GM18870 (cell line): ENCODE data around the gene KRTCAP2.
"Not testable (repeated sequence)": the region's sequence is repeated elsewhere in the genome, so short reads cannot be mapped to it uniquely, and the experiment has no call there.

Experiments used
- ATAC-seq: cut with Tn5 transposase; IDR thresholded peaks from one replicate; pipeline ENCODE4 v1.9.1; 2021; ENCODE audit warnings: moderate library complexity; ENCODE audit not compliant: unreplicated experiment

KRTCAP2 gene

DNA sequence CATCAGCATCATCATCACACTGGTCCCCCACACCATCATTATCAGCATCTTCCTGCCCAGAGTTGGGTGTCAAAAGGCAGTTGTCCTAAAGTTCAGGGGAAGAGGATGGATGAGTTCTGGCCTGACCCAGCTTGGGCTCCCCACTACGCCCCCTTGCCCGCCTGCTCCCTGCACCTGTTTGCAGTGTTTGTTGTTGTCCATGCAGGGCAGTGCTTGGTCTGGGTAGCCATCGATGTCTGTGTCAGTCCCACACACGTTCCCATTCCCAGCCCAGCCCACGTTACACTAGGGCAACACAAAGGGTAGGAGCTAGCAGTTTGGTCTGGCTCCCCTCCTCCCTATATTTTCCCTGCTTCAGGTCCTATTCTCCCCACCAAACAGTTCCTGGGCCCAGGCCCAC, 27.8 kb upstream of the KRTCAP2 start:
- ATAC-seq: no peak

DNA sequence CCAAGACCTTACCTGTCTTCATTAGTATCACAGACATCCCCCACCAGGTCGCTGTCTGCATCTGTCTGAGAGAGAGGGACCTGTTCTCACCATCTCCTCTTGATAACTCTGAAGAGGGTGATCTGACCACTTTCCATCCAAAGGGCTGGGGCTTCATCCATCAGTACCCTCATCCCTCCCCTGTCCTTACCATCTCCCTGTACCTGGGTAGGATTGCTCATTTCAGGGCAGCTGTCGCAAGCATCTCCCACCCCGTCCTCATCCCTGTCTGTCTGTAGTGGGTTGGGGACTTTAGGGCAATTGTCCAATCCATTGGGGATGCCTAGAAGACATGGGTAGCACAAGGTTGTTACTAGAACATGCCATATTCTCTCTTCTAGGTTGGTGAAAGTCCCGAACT, 26.7 kb upstream of the KRTCAP2 start:
- no peak for ATAC-seq

DNA sequence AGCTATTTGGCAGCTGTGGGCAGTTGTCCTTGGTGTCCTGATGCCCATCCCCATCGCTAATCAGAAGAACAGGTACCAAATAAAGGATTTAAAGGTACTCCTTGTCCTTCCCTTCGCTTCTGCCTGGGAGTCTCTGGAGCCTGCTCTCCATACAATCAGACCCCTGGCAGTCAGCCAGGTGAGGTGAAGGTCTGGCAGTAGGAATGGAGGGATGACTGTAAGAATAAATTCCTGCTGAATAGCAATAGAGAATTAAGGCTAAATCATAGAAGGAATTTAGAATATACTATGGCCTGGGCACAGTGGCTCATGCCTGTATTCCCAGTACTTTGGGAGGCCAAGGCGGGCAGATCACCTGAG, 25.4 kb upstream of the KRTCAP2 start:
- no peak for ATAC-seq

DNA sequence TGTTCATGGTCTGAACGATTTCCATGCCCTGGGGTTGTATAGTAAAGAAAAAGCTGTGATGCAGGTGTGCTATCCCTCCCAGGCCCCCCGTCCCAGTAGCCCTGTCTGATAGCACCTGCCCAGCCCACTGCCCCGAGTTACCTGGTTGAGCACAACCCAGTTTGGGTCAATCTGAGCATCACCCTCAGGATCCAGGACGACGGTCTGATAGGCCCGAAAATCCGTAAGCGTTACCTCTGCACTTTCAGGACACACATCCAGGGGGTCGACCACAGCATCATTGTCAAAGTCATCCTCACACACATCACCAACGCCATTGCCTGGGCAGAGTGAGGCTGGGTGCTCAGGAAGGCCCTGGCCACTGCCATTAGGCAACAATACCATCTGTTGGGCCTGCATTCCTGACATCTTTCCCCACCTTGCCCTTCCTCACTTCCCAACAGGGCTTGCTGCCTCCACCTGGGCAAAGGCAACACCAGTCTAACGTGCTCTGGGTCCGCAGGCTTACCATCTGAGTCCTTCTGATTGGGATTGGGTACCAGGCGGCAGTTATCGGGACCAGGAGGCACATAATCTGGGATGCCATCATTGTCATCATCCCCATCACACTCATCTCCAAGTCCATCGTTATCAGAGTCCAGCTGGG, 24.9 kb upstream of the KRTCAP2 start:
- no peak for ATAC-seq

DNA sequence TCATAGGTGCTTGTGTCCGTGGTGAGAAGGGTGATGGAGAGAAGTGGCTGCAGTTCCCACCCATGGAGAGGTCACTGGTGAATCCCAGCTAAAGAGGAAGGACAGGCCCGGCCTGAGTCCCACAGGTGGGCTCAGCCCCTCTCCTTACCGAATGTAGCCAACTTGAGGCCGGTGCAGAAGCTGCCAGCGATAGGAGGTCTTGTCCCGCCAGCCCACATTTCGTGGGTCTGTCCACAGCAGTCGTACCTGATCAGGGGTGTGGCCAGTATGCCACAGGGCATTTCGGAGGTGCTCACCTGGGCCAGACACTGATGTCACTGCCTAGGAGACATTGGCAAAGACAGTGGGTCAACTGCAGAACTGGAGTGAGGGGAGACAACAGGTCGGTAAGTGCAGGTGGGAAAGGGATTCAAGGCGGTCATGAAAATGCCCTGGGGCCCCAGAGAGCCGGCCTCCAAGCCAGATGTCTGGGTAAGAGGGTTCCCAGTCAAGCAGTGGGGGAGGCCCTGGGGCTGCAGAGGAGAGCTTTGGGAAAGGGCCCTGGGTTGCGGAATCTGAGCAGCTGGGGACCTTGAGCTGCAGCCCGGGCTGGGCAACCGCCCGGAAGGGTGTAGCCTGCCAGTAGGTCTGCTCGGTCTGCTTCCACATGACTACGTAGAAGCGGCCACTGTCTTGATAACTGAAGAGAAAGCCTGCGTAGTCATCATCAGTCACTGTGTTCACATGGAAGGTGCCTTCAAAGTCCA, 24.0 kb upstream of the KRTCAP2 start:
- ATAC-seq: no peak

DNA sequence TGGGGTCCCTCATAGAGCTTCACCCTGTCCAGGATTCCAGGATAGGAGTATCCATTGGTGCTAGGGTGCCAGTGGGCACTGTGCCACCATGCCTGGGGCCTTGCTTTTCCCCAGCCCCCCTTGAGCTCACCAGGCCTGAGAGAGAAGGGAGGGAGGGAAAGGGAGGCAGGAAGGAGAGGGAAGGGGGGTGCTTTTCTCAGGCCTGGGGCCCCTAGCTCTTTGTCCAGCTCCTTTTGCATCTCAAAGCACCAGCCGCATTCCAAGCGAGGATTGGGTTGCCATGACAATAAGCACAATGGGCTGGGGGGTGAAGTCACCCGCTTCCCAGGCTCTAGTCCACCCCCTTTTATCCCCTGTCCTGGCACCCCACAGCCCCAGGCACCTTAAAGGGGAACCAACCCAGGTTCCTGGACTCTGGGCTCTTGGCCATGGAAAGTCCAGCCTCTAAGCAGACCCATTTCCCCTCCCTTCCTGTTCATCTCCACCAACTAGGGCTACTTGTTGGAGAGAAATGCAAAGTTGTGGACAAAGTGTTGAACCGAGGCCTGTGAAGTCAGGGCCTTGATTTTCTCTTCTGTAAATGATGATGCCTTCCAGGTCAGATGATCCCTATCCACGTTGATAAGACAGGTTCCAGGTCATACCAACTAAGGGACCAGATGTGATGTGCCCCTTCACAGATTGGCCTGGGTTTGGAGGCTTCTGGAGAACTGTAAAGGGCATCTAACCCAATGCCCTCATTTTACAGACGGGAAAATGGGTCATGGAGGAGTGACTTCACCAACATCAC, 23.2 kb upstream of the KRTCAP2 start:
- ATAC-seq: no peak

DNA sequence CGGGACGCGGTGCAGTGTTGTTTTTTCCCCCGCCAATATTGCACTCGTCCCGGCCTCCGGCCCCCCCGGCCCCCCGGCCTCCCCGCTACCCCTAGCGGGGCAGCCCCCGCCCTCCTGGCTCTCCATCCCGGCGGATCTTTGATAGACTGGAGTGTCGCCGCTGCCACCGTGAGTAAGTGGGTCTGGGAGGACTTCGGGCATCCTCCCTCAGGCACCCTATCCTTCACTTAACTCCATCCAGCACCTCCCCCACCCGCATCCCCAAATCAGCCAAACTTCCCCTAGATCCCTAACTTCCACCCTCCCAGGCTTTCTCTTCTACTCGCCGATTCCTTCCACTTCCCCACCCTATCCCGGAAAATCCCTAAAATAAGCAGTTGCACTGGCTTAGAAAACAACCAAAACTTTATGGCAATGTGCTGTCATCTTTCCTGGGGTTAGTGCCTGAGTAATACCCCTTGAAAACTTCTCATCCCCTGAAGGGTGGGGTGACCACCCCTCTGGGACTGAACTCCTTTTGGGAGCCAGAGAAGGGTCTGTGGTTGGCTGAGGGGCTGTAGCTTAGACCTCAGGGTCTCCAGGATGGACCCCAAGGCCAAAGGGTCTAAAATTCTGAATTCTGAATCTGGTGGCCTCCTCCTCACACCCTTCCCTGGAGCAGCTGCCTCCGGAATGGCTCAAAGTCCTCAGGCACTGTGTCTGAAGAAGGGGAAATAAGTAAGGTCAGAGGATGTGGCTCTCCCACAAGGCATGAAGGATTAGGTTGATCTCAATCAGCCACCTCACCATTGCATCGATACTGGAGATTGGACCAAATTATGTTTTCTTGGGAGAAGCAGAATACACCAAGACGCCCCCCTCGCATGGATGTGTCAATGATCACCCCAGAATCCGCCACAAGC, 22.3 kb upstream of the KRTCAP2 start:
- no peak for ATAC-seq

DNA sequence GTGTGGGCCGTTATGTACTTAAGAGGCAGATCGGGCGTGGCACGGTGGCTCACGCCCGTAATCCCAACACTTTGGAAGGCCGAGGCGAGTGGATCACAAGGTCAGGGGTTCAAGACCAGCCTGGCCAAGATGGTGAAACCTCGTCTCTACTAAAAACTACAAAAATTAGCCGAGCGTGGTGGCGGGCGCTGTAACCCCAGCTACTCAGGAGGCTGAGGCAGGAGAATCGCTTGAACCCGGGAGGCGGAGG, 20.8 kb upstream of the KRTCAP2 start:
- ATAC-seq: not testable (repeated sequence)

DNA sequence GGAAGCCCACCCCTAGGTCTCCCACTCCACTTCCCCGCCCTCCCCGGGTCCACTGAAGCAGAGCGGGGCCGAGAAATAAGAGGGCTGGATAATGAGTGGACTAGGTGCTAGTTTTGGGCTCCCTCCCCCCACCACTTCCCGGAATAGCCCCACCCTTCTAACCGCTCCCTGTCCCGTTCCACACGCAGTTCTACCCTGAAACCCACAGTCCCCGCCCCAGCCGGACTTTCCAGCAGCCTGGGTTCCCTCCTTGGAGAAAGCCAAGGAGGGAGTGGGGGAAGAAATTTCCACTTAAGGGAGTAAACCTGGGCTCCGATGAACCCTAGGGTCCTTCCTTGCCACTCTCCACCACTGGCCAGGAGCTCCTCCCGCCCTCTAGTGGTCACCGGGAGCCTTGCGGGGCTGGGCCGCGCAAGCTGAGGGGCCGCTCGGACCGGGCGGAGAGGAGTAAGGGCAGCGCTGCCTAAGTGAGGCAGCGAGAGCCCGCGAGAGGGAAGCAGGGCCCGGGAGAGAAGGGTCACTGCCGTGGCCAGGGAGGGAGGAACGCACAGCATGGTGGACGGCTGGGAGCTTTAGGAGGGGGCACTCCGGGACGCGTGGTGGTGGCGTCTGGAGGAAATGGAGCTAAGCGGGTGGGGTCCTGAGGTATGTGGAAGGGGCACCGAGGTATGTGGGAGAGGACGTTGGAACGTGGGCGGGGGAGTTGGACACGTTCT, 20.3 kb upstream of the KRTCAP2 start:
- no peak for ATAC-seq

DNA sequence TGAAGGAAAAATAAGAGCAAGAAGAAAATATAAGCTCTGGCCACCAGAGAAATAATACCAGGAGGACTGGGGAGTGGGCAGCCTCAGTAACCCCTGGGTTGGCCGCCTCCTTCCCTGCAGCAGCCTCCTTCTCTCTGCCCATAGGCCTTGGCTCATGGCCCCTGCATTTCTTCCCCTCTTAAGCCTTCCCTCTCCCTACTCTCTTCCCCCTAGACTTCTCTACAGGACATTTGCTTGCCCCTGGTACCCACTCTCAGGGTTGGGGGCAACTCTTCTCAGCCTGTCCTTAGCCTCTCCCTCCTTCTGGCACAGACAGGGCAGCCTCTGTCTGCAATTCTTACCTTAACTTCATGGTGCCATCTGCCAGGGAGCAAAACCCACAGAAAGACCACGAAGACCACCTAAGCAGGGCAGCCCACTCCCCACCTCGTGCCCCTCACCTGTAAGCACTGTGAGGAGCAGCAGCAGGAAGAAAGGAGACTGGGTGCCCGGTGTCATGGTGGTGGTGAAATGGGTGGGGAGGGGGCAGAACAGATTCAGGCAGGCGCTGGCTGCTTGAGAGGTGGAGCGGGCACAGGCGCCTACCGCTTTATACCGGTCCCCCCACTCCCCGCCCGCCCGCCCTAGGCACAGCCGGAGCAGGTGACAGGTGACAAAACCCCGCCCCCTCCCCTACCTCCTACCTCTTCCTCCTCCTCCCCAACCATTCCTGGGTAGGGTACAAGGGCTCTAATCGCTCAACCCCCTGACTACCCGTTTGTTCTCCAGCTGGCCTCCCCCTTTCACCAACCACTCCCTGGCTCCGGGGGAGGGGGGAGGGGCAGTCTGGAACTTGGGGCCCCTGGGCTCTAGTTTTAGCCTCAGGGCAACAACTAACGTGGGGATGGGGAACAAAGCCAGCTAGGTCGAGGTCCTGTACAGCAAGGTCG, 19.5 kb upstream of the KRTCAP2 start:
- no peak for ATAC-seq

DNA sequence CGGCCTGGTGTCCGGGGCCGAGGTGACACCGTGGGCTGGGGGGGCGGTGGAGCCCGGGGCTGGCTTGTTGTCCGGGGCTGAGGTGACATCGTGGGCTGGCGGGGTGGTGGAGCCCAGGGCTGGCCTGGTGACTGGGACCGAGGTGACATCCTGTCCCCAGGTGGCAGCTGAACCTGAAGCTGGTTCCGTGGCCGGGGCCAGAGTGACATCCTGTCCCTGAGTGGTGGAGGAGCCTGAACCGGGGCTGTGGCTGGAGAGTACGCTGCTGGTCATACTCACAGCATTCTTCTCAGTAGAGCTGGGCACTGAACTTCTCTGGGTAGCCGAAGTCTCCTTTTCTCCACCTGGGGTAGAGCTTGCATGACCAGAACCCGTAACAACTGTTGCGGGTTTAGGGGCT, 18.8 kb upstream of the KRTCAP2 start:
- ATAC-seq: no peak

DNA sequence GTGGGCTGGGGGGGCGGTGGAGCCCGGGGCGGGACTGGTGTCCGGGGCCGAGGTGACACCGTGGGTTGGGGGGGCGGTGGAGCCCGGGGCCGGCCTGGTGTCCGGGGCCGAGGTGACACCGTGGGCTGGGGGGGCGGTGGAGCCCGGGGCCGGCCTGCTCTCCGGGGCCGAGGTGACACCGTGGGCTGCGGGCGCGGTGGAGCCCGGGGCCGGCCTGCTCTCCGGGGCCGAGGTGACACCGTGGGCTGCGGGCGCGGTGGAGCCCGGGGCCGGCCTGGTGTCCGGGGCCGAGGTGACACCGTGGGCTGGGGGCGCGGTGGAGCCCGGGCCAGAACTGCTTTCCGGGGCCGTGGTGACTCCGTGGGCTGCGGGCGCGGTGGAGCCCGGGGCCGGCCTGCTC, 16.8 kb upstream of the KRTCAP2 start:
- ATAC-seq: not testable (repeated sequence)

DNA sequence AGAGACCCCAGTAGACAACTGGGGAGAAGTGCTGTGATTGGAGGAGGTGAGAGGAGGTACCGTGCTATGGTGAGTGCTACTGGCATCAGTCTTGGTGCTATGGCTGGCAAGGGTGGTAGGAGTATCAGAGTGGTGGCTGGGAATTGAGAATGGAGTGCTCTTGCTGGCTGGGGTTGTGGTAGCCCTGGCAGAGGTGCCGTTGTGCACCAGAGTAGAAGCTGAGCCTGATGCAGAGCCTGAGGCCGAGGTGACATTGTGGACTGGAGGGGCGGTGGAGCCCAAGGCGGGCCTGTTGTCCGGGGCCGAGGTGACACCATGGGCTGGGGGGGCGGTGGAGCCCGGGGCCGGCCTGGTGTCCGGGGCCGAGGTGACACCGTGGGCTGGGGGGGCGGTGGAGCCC, 15.2 kb upstream of the KRTCAP2 start:
- no peak for ATAC-seq

DNA sequence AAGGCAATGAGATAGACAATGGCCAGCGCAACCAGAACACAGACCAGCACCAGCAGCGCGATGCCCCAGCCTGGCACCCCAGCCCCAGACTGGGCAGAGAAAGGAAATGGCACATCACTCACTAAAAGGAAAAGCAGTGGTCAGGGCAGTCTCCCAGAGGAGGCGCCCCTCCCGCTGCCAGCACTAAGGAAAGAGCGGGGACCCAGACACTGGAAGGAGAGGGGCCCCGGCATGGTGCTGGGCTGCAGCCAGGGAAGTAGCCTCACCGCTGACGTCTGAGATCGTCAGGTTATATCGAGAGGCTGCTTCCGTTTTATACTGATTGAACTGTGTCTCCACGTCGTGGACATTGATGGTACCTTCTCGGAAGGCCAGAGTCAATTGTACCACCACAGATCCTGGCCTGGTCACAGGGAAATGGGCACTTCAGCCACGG, 14.4 kb upstream of the KRTCAP2 start:
- ATAC-seq: no peak

DNA sequence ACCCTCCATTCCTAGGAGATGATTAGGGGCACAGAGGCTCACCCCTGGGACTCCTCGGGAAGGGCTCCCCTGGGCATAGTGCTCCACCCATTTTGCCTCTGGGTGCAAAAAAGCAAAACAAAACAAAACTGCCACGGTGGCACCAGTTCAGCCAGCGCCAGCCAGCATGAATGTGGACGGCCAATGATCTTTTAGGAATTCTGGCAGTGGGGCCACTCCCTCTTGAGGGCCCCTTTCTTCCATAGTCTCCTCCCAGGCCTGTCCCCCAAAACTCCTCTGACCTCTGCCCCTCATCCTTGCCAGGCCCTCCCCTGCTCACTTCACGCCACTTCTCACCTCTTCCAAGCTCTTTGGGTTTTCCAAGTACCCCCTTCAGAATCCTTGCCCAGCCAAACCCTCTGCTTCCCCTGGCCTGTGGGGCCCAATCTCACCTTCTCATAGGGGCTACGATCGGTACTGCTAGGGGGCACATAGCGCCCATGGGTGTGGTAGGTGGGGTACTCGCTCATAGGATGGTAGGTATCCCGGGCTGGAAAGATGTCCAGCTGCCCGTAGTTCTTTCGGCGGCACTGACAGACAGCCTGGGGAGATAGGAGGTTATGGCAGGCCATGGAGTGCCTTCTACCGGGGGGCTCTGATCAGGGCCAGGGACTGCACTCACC, 13.8 kb upstream of the KRTCAP2 start:
- ATAC-seq: no peak

DNA sequence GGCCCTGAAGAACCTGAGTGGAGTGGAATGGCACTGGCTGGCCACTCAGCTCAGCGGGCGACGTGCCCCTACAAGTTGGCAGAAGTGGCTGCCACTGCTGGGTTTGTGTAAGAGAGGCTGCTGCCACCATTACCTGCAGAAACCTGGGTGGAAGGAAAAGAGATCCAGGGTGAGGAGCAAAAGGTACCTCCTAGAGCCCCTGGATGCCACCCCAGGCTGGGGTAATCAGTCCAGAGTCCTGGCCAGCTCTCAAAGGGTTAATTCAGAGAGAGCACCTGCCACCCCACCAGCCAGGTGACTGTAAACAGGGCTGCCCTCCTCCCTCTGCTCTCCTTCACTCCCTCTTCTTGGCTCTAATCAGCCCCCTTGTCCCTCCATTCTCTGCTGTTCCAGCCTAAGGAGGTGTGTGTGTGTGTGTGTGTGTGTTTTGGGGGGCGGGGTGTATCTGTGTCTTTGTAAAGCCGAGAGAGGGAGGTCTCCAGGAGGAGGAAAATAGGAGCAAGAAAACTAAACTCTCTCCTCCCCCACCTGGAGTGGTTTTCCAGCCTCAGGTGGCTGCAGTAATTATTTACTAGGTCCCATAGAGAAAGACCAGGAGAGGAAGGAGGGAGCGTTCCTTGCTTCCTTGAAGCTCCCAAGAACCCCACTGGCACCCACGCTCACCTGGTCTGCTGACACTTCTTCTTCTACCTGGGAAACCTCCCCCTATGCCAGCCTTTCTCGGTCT, 13.1 kb upstream of the KRTCAP2 start:
- ATAC-seq: no peak

DNA sequence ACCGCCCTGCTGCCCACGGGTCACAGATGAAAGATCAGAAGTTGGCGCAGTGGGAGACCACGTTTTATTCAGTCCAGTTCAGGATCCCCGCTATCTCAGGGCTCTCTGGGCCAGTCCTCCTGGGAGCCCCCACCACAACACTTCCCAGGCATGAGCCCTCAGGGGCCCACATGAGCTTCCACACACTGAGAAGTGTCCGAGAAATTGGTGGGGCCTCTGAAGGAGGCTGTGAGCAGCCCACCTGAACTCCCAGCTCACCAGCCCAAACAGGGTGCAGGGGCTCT, 12.6 kb upstream of the KRTCAP2 start:
- no peak for ATAC-seq
